Panc1 (cell line): ENCODE data around the gene TPCN1. TPM values are rescaled to one million over a fixed set of nuclear protein-coding genes. Genes with fewer than 3 reads are reported as not detected.

Experiments
- ATAC-seq: fragments of 200-7000 bp; cut with Tn5 transposase; 2 replicates; pipeline ENCODE4 v1.9.1; 2020; ENCODE audit warnings: mild to moderate bottlenecking, moderate library complexity
- BruUV-seq: library from RNA; stranded (reverse); fragments of 400-500 nt; replicated peaks from 2 replicates; lab custom pipeline; 2021; lab: Mats Ljungman, UMichigan
- CTCF ChIA-PET: fragments of 300-600 bp; sonication (Branson Sonifier 250); formaldehyde crosslinking; loops from one replicate; lab custom pipeline; 2022; ENCODE audit warnings: antibody characterized with exemption; lab: Charles Lee
- POLR2A ChIA-PET: fragments of 300-600 bp; sonication (Branson Sonifier 250); formaldehyde crosslinking; loops from one replicate; lab custom pipeline; 2022; ENCODE audit warnings: antibody characterized with exemption; lab: Charles Lee
- DNase-seq: peaks from one replicate; pipeline ENCODE4 v3.0.0-alpha.2; 2010; ENCODE audit warnings: low read depth, low spot score
- H3K27ac ChIP-seq: 2 replicates; pipeline ENCODE4 v1.5.1; 2011; ENCODE audit warnings: mild to moderate bottlenecking, low read length, inconsistent platforms
- H3K27me3 ChIP-seq: fragments of 200-500 bp; sonication (Bioruptor generic); 2 replicates; pipeline ENCODE4 v1.6.0; 2014; ENCODE audit warnings: low read length, inconsistent platforms; ENCODE audit not compliant: control insufficient read depth, insufficient read depth
- H3K36me3 ChIP-seq: fragments of 200-500 bp; sonication (Bioruptor generic); 2 replicates; pipeline ENCODE4 v1.5.1; 2014; ENCODE audit warnings: inconsistent platforms, mild to moderate bottlenecking, low read length, moderate library complexity; ENCODE audit not compliant: control insufficient read depth, insufficient read depth
- H3K4me1 ChIP-seq: 2 replicates; pipeline ENCODE4 v1.5.1; 2011; ENCODE audit warnings: inconsistent platforms, mild to moderate bottlenecking, low read length, moderate library complexity; ENCODE audit not compliant: control insufficient read depth, insufficient read depth
- H3K4me3 ChIP-seq, 2 experiments: 2 replicates each; pipeline ENCODE4 v1.5.1; 2011 to 2012; ENCODE audit warnings: low read depth in 2 of 2, low read length in 2 of 2, mild to moderate bottlenecking in 2 of 2, inconsistent platforms in 1 of 2, moderate library complexity in 1 of 2
- H3K9me3 ChIP-seq: fragments of 200-500 bp; sonication (Bioruptor generic); 2 replicates; pipeline ENCODE4 v1.5.1; 2014; ENCODE audit warnings: low read depth, mild to moderate bottlenecking, inconsistent platforms, low read length, moderate library complexity; ENCODE audit not compliant: control insufficient read depth, insufficient read depth
- CTCF ChIP-seq: fragments of 450-650 bp; IDR thresholded peaks from 2 replicates; pipeline ENCODE4 v1.5.1; 2017; ENCODE audit warnings: mild to moderate bottlenecking
- POLR2AphosphoS5 ChIP-seq: IDR thresholded peaks from 2 replicates; pipeline ENCODE4 v1.6.1; 2012; ENCODE audit warnings: mild to moderate bottlenecking, low read depth, low read length, moderate library complexity
- REST ChIP-seq, 2 experiments: IDR thresholded peaks; 2 replicates each; pipeline ENCODE4 v1.6.1; 2011 to 2012; ENCODE audit warnings: low read depth in 2 of 2, control low read depth in 1 of 2, low read length in 1 of 2, mild to moderate bottlenecking in 1 of 2, moderate library complexity in 1 of 2; ENCODE audit not compliant: insufficient read depth in 1 of 2
- SIN3A ChIP-seq: IDR thresholded peaks from 2 replicates; pipeline ENCODE4 v1.6.1; 2012; ENCODE audit warnings: low read depth, mild to moderate bottlenecking, low read length, moderate library complexity, borderline replicate concordance; ENCODE audit not compliant: insufficient read depth
- TCF7L2 ChIP-seq: IDR thresholded peaks from 2 replicates; pipeline ENCODE4 v1.6.1; 2011; ENCODE audit warnings: mild to moderate bottlenecking, low read depth, low read length, inconsistent platforms
- in situ Hi-C: cut with HindIII; loops from 2 replicates; pipeline ENCODE4 v1.10.0; 2016; ENCODE audit warnings: low sequenced_read_pairs, low pct_unique_long_range_greater_than_20kb
- intact Hi-C: fragments of 100-400 bp; cut with micrococcal nuclease; formaldehyde crosslinking; loops from one replicate; pipeline ENCODE4 v1.10.0; 2022; ENCODE audit not compliant: unreplicated experiment
- total RNA-seq: library from RNA; stranded (reverse); gene quantifications from one replicate; pipeline ENCODE4 v1.2.1, GENCODE V29; 2021; ENCODE audit not compliant: unreplicated experiment

TPCN1 gene
- total RNA-seq, 1 experiment from 2014 or later = 75.2 TPM

GRCh38 chr12:113227686-113228391 is 6.6 kb downstream of the TPCN1 start:
- H3K9me3 ChIP-seq = no peaks in the 10 kb centered on the region
- in situ Hi-C loops (no loop called here), intact Hi-C loops (no loop called here)
- BruUV-seq = no TSS peak
- H3K27me3 ChIP-seq = no peaks in the 10 kb centered on the region
- H3K4me1 ChIP-seq = peaks cover 11% of the 10 kb centered on the region
- no peak for TF ChIP-seq SIN3A
- TF ChIP-seq POLR2AphosphoS5 = no peak
- no peak for TF ChIP-seq CTCF
- no peak for TF ChIP-seq REST (IDR thresholded peaks at IDR 0.05; ENCODE audit: insufficient read depth in 1 of 2, low read depth in 2 of 2, low read length in 1 of 2)
- TF ChIP-seq TCF7L2 = no peak
- CTCF ChIA-PET = interaction anchor here (0.5 kb wide), 1 partner anchor 1194 kb away, joined by 3 read pairs; no protein-coding TSS in a partner anchor
- ATAC-seq (no peak), DNase-seq (no peak)
- POLR2A ChIA-PET = no interaction called here
- H3K36me3 ChIP-seq = no peaks in the 10 kb centered on the region
- H3K27ac ChIP-seq = no peak overlapping the region
- no peak overlapping the region for H3K4me3 ChIP-seq

GRCh38 chr12:113228394-113229028 is 7.2 kb downstream of the TPCN1 start:
- Histone ChIP-seq H3K9me3 (no peaks in the 10 kb centered on the region), H3K27ac (no peak overlapping the region), H3K4me3 (no peak overlapping the region), H3K4me1 (peaks cover 4% of the 10 kb centered on the region; the same call in 1 of the 2 replicates), H3K36me3 (no peaks in the 10 kb centered on the region), H3K27me3 (no peaks in the 10 kb centered on the region)
- intact Hi-C loops = no loop called here
- in situ Hi-C loops = no loop called here
- POLR2A ChIA-PET = no interaction called here
- no peak for TF ChIP-seq POLR2AphosphoS5
- TF ChIP-seq REST (IDR thresholded peaks at IDR 0.05; ENCODE audit: insufficient read depth in 1 of 2, low read depth in 2 of 2, low read length in 1 of 2) = no peak
- no peak for TF ChIP-seq TCF7L2
- TF ChIP-seq CTCF = no peak
- no peak for TF ChIP-seq SIN3A
- no peak for DNase-seq
- BruUV-seq = no TSS peak
- CTCF ChIA-PET = no interaction called here
- ATAC-seq = no peak
